ENCODE results near the gene DYNC1I1. TPM values are rescaled to one million over a fixed set of nuclear protein-coding genes. Genes with fewer than 3 reads are reported as not detected.

Gene DYNC1I1
- total and polyA plus RNA-seq, 4 donors, result 0.39 to 7.6 (median 1.5) TPM

GRCh38 chr7:95824616-95825015 lies 52.3 kb downstream of the DYNC1I1 start:
- WGBS, 2 donors, result 89 to 90% methylated on average over 5 of the region's 5 CpGs
- H3K9ac ChIP-seq (ENCODE audit: insufficient read depth in 1 of 2, low read length in 2 of 2), result no peak overlapping the region
- ATAC-seq (ENCODE audit: insufficient read depth, low FRiP score), result no peak
- no peaks in the 10 kb centered on the region for H3K4me1 ChIP-seq (ENCODE audit: control insufficient read depth in 5 of 5, insufficient read depth in 5 of 5, low read length in 5 of 5)
- TF ChIP-seq, protein P1, sequence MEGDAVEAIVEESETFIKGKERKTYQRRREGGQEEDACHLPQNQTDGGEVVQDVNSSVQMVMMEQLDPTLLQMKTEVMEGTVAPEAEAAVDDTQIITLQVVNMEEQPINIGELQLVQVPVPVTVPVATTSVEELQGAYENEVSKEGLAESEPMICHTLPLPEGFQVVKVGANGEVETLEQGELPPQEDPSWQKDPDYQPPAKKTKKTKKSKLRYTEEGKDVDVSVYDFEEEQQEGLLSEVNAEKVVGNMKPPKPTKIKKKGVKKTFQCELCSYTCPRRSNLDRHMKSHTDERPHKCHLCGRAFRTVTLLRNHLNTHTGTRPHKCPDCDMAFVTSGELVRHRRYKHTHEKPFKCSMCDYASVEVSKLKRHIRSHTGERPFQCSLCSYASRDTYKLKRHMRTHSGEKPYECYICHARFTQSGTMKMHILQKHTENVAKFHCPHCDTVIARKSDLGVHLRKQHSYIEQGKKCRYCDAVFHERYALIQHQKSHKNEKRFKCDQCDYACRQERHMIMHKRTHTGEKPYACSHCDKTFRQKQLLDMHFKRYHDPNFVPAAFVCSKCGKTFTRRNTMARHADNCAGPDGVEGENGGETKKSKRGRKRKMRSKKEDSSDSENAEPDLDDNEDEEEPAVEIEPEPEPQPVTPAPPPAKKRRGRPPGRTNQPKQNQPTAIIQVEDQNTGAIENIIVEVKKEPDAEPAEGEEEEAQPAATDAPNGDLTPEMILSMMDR (IDR thresholded peaks at IDR 0.05; ENCODE audit: control extremely low read depth, extremely low read depth), result no peak
- no peak for DNase-seq
- H3K36me3 ChIP-seq (ENCODE audit: control insufficient read depth in 4 of 4, insufficient read depth in 4 of 4, low read length in 4 of 4), result peaks cover 0 to 4% (median 0%) of the 10 kb centered on the region in 4 donors
- no peak overlapping the region for H3K27ac ChIP-seq (ENCODE audit: low read depth in 1 of 2, low read length in 1 of 2)
- no peak overlapping the region for H3K4me3 ChIP-seq
- no peaks in the 10 kb centered on the region for H3K9me3 ChIP-seq (ENCODE audit: control insufficient read depth in 4 of 4, insufficient read depth in 3 of 4, low read length in 3 of 4)
- H3K27me3 ChIP-seq (ENCODE audit: control insufficient read depth in 3 of 3, insufficient read depth in 3 of 3, low read length in 2 of 3), result no peaks in the 10 kb centered on the region

DNA sequence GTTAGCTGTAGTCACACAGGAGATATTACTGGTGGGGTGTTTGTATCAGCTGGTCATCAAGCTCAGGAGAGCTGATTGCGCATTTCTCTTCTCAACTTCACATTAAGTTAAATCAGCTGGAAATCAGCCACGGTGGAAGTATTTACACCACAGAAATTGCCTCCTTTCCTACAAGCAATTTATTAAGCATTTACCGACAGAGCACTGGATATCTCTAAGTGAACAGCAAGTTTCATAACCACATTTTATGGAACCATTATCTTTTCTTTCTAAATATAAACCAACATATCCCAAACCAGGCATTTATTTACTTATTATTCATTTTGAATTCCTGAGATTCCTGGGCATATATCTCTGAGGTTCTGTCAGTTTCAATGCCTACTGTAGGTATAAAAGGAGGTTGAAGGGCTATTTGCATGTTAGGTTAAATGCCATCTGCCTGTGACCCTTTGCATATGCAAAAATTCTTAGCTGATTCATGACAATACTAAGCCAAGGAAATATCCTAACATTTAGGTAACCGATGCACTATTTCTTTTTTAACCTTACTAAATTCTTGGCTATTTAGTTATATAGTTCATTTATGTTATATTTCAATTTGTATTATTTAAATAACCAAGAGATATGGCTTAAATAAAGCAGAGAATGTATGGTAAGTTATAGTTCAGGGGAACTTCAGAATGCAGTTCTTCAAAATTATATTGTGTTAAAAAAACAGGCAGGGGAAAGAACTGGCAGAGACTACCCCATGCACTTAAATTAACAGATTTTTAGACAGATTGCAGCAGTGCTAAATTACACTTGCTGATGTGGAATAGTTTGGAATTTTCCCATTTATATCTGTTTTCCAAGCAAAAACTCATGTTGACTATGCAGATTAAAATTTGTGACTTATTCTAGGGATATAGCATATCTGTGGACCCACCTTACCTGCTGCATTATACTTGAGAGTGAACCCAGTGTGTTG lies 56.8 kb downstream of the DYNC1I1 start:
- ATAC-seq (ENCODE audit: insufficient read depth, low FRiP score) (no peak), DNase-seq (no peak)
- TF ChIP-seq, protein P1 (IDR thresholded peaks at IDR 0.05; ENCODE audit: control extremely low read depth, extremely low read depth), result no peak
- Histone ChIP-seq H3K9ac (ENCODE audit: insufficient read depth in 1 of 2, low read length in 2 of 2) (no peak overlapping the region), H3K9me3 (ENCODE audit: control insufficient read depth in 4 of 4, insufficient read depth in 3 of 4, low read length in 3 of 4) (no peaks in the 10 kb centered on the region), H3K36me3 (ENCODE audit: control insufficient read depth in 4 of 4, insufficient read depth in 4 of 4, low read length in 4 of 4) (peaks cover 0 to 4% (median 0%) of the 10 kb centered on the region in 4 donors), H3K4me3 (no peak overlapping the region), H3K27me3 (ENCODE audit: control insufficient read depth in 3 of 3, insufficient read depth in 3 of 3, low read length in 2 of 3) (no peaks in the 10 kb centered on the region), H3K27ac (ENCODE audit: low read depth in 1 of 2, low read length in 1 of 2) (no peak overlapping the region), H3K4me1 (ENCODE audit: control insufficient read depth in 5 of 5, insufficient read depth in 5 of 5, low read length in 5 of 5) (no peaks in the 10 kb centered on the region)
- 58% methylated on average over 4 of the region's 4 CpGs for WGBS, 2 donors

GRCh38 chr7:95840953-95841950 lies 68.9 kb downstream of the DYNC1I1 start:
- no peak overlapping the region for H3K9ac ChIP-seq (ENCODE audit: insufficient read depth in 1 of 2, low read length in 2 of 2)
- WGBS, 2 donors, result 80% methylated on average over 4 of the region's 4 CpGs
- TF ChIP-seq, protein P1 (IDR thresholded peaks at IDR 0.05; ENCODE audit: control extremely low read depth, extremely low read depth), result no peak
- peaks cover 0 to 3% (median 0%) of the 10 kb centered on the region in 4 donors for H3K9me3 ChIP-seq (ENCODE audit: control insufficient read depth in 4 of 4, insufficient read depth in 3 of 4, low read length in 3 of 4)
- no peak overlapping the region for H3K27ac ChIP-seq (ENCODE audit: low read depth in 1 of 2, low read length in 1 of 2)
- H3K4me1 ChIP-seq (ENCODE audit: control insufficient read depth in 5 of 5, insufficient read depth in 5 of 5, low read length in 5 of 5), result peaks cover 0 to 3% (median 0%) of the 10 kb centered on the region in 5 donors
- H3K4me3 ChIP-seq, result no peak overlapping the region
- DNase-seq, result no peak
- no peaks in the 10 kb centered on the region for H3K27me3 ChIP-seq (ENCODE audit: control insufficient read depth in 3 of 3, insufficient read depth in 3 of 3, low read length in 2 of 3)
- peaks cover 0 to 3% (median 0%) of the 10 kb centered on the region in 4 donors for H3K36me3 ChIP-seq (ENCODE audit: control insufficient read depth in 4 of 4, insufficient read depth in 4 of 4, low read length in 4 of 4)
- ATAC-seq (ENCODE audit: insufficient read depth, low FRiP score), result no peak
